NB4 (cell line): Measurements from ENCODE around the gene S100A3.

Experiments used
- CTCF ChIP-seq: IDR thresholded peaks from one replicate; pipeline ENCODE4 v1.5.1; 2012; ENCODE audit warnings: low read depth, low read length
- MYC ChIP-seq: IDR thresholded peaks from 2 replicates; pipeline ENCODE4 v1.6.1; 2011; ENCODE audit warnings: low read depth, low read length
- POLR2A ChIP-seq: IDR thresholded peaks from 2 replicates; pipeline ENCODE4 v1.6.1; 2011; ENCODE audit warnings: mild to moderate bottlenecking; ENCODE audit not compliant: insufficient read length; ENCODE audit errors: extremely low read depth
- TF ChIP-seq, protein P1 (sequence below): IDR thresholded peaks from 2 replicates; pipeline ENCODE4 v1.6.1; 2011; ENCODE audit warnings: low read depth, low read length

DNA sequence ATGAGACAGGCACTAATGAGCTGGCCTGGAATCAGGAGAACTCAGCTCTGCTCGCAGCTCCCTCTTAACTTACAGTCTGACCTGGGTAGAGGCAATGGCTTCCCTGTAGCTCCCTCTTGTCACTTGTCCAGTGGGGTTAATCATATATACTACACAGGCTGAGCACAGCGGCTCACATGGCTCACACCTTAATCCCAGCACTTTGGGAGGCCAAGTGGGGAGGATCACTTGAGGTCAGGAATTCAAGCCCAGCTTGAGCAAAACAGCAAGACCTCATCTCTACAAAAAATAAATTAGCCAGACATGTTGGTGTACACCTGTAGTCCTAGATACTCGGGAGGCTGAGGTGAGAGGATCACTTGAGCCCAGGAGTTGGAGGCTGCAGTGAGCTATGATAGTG, 17.4 kb downstream of the S100A3 start:
- TF ChIP-seq CTCF: no peak
- TF ChIP-seq, protein P1, sequence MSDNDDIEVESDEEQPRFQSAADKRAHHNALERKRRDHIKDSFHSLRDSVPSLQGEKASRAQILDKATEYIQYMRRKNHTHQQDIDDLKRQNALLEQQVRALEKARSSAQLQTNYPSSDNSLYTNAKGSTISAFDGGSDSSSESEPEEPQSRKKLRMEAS: no peak
- TF ChIP-seq POLR2A: no peak
- TF ChIP-seq MYC: no peak
